Progenitor cell of endocrine pancreas (in vitro differentiated cells): ENCODE results near the gene SHROOM2. TPM values are rescaled to one million over a fixed set of nuclear protein-coding genes. Genes with fewer than 3 reads are reported as not detected.

ENCODE experiments used
- DNase-seq: peaks from one replicate; pipeline ENCODE4 v3.0.0; 2021; ENCODE audit warnings: low spot score; ENCODE audit not compliant: unreplicated experiment
- H3K27ac Mint-ChIP-seq: 2 replicates; pipeline ENCODE4 v1.8.0; 2021; ENCODE audit warnings: mild to moderate bottlenecking, moderate library complexity, mixed read lengths
- H3K27me3 Mint-ChIP-seq: 2 replicates; pipeline ENCODE4 v1.8.0; 2021; ENCODE audit warnings: mixed read lengths
- H3K36me3 Mint-ChIP-seq: 2 replicates; pipeline ENCODE4 v1.8.0; 2022; ENCODE audit warnings: mixed read lengths; ENCODE audit not compliant: insufficient read depth
- H3K4me1 Mint-ChIP-seq: 2 replicates; pipeline ENCODE4 v1.8.0; 2021; ENCODE audit warnings: low read depth, mixed read lengths
- H3K4me3 Mint-ChIP-seq: 2 replicates; pipeline ENCODE4 v1.8.0; 2021; ENCODE audit warnings: low read depth, mild to moderate bottlenecking, moderate library complexity, mixed read lengths
- H3K9me3 Mint-ChIP-seq: 2 replicates; pipeline ENCODE4 v1.8.0; 2021; ENCODE audit warnings: low read depth, mixed read lengths
- CTCF ChIP-seq: fragments of 200-600 bp; sonication (generic); IDR thresholded peaks from one replicate; pipeline ENCODE4 v1.5.0; 2021; ENCODE audit warnings: antibody characterized with exemption, mild to moderate bottlenecking; ENCODE audit not compliant: unreplicated experiment
- total RNA-seq: library from RNA; stranded (reverse); gene quantifications from 2 replicates; pipeline ENCODE4 v1.2.1, GENCODE V29; 2021

The SHROOM2 gene
- total RNA-seq, 1 donor from 2014 or later: 10.6 TPM

GRCh38 chrX:9876201-9876600 lies 90.0 kb downstream of the SHROOM2 start:
- H3K9me3 Mint-ChIP-seq: peaks cover 14% of the 10 kb centered on the region
- DNase-seq: no peak
- H3K27ac Mint-ChIP-seq: no peak overlapping the region
- no peaks in the 10 kb centered on the region for H3K27me3 Mint-ChIP-seq
- H3K4me1 Mint-ChIP-seq: peaks cover 4% of the 10 kb centered on the region
- TF ChIP-seq CTCF: no peak
- H3K4me3 Mint-ChIP-seq: no peak overlapping the region
- H3K36me3 Mint-ChIP-seq: peaks cover 8% of the 10 kb centered on the region

GRCh38 chrX:9878146-9878820 lies 92.1 kb downstream of the SHROOM2 start:
- Mint-ChIP-seq H3K27ac (no peak overlapping the region), H3K27me3 (no peaks in the 10 kb centered on the region), H3K36me3 (peaks cover 8% of the 10 kb centered on the region), H3K9me3 (peaks cover 10% of the 10 kb centered on the region), H3K4me1 (peaks cover 7% of the 10 kb centered on the region), H3K4me3 (no peak overlapping the region)
- no peak for DNase-seq
- TF ChIP-seq CTCF: no peak

- no peaks in the 10 kb centered on the region for H3K27me3 Mint-ChIP-seq
- H3K4me3 Mint-ChIP-seq: no peak overlapping the region
- no peak for DNase-seq
- peaks cover 7% of the 10 kb centered on the region for H3K9me3 Mint-ChIP-seq
- peaks cover 5% of the 10 kb centered on the region for H3K36me3 Mint-ChIP-seq
- TF ChIP-seq CTCF: no peak
- H3K4me1 Mint-ChIP-seq: peaks cover 4% of the 10 kb centered on the region
- H3K27ac Mint-ChIP-seq: no peak overlapping the region
Measured at GRCh38 chrX:9880237-9880636, 94.0 kb downstream of the SHROOM2 start.

- H3K27me3 Mint-ChIP-seq: no peaks in the 10 kb centered on the region
- no peak for TF ChIP-seq CTCF
- H3K36me3 Mint-ChIP-seq: peaks cover 3% of the 10 kb centered on the region
- no peak overlapping the region for H3K4me3 Mint-ChIP-seq
- peaks cover 4% of the 10 kb centered on the region for H3K4me1 Mint-ChIP-seq
- DNase-seq: no peak
- peaks cover 7% of the 10 kb centered on the region for H3K9me3 Mint-ChIP-seq
- no peak overlapping the region for H3K27ac Mint-ChIP-seq
Measured at GRCh38 chrX:9880870-9881269, 94.6 kb downstream of the SHROOM2 start.

GRCh38 chrX:9882669-9883446 lies 96.6 kb downstream of the SHROOM2 start:
- no peak for TF ChIP-seq CTCF
- Mint-ChIP-seq H3K4me1 (peaks cover 4% of the 10 kb centered on the region), H3K36me3 (peaks cover 2% of the 10 kb centered on the region), H3K9me3 (peaks cover 10% of the 10 kb centered on the region), H3K27me3 (no peaks in the 10 kb centered on the region), H3K27ac (peak overlapping the region; percentile 64), H3K4me3 (no peak overlapping the region)
- no peak for DNase-seq
